HEK293 (cell line): ENCODE results near the gene TPD52L1.
A peak's percentile ranks its signal among the peaks of the same experiment; 100 is the strongest.

Experiments used
- CTCF ChIA-PET: fragments of 350-600 bp; formaldehyde crosslinking; extraction: SDS; loops from one replicate; lab custom pipeline; 2021; ENCODE audit warnings: antibody characterized with exemption; lab: Yijun Ruan, JAX
- POLR2A ChIA-PET: fragments of 300-600 bp; formaldehyde crosslinking; extraction: SDS; loops from one replicate; lab custom pipeline; 2020; ENCODE audit warnings: antibody characterized with exemption, inconsistent platforms; lab: Yijun Ruan, JAX
- H3K27ac ChIP-seq: fragments of 200-500 bp; sonication (Bioruptor generic); 2 replicates; pipeline ENCODE4 v1.5.1; 2014; ENCODE audit warnings: low read depth, low read length, control low read depth, inconsistent platforms; ENCODE audit errors: extremely low read depth
- H3K36me3 ChIP-seq, 2 experiments: fragments of 200-500 bp in 1 of 2; sonication (Bioruptor generic) in 1 of 2; 1 replicate in 1 of 2; 2 replicates in 1 of 2; pipeline ENCODE4 v1.5.1; 2014 to 2017; ENCODE audit warnings: inconsistent platforms in 2 of 2, low read length in 2 of 2; ENCODE audit not compliant: control insufficient read depth in 2 of 2, insufficient read depth in 1 of 2
- H3K4me1 ChIP-seq: fragments of 200-500 bp; sonication (Bioruptor generic); 2 replicates; pipeline ENCODE4 v1.5.1; 2014; ENCODE audit warnings: mild to moderate bottlenecking, low read length, inconsistent platforms; ENCODE audit not compliant: control insufficient read depth, insufficient read depth
- H3K4me3 ChIP-seq: 2 replicates; pipeline ENCODE4 v1.5.1; 2011; ENCODE audit warnings: low read depth, mild to moderate bottlenecking, control low read depth, low read length, moderate library complexity
- H3K9me3 ChIP-seq: fragments of 200-500 bp; sonication (Bioruptor generic); 2 replicates; pipeline ENCODE4 v1.5.1; 2014; ENCODE audit warnings: low read depth, low read length, inconsistent platforms; ENCODE audit not compliant: control insufficient read depth, insufficient read depth
- ELK4 ChIP-seq: IDR thresholded peaks from 2 replicates; pipeline ENCODE4 v1.6.1; 2011; ENCODE audit warnings: mild to moderate bottlenecking, low read depth, low read length, borderline replicate concordance
- GLIS2 ChIP-seq: fragments of 450-650 bp; formaldehyde crosslinking; IDR thresholded peaks from 2 replicates; pipeline ENCODE4 v1.5.1; 2016; ENCODE audit warnings: missing biosample characterization, missing genetic modification characterization
- HOXA7 ChIP-seq: sonication (generic); formaldehyde crosslinking; IDR thresholded peaks from 2 replicates; pipeline ENCODE4 v1.8.1; 2022; ENCODE audit warnings: missing genetic modification reagents, borderline replicate concordance
- KLF9 ChIP-seq: fragments of 450-650 bp; formaldehyde crosslinking; IDR thresholded peaks from 2 replicates; pipeline ENCODE4 v1.5.1; 2016; ENCODE audit warnings: missing biosample characterization, missing genetic modification characterization, low read depth
- MEIS1 ChIP-seq: sonication (generic); formaldehyde crosslinking; IDR thresholded peaks from 2 replicates; pipeline ENCODE4 v1.8.1; 2022; ENCODE audit warnings: missing genetic modification reagents, mild to moderate bottlenecking, borderline replicate concordance
- REPIN1 ChIP-seq: fragments of 450-650 bp; formaldehyde crosslinking; IDR thresholded peaks from 2 replicates; pipeline ENCODE4 v1.5.1; 2017; ENCODE audit warnings: missing biosample characterization, missing genetic modification characterization, low read depth
- SCRT2 ChIP-seq: fragments of 450-650 bp; formaldehyde crosslinking; IDR thresholded peaks from 2 replicates; pipeline ENCODE4 v1.5.1; 2016; ENCODE audit warnings: missing biosample characterization, missing genetic modification characterization
- SP7 ChIP-seq: fragments of 450-650 bp; formaldehyde crosslinking; IDR thresholded peaks from 2 replicates; pipeline ENCODE4 v1.5.1; 2016; ENCODE audit warnings: missing biosample characterization, missing genetic modification characterization
- TCF7L2 ChIP-seq: IDR thresholded peaks from 2 replicates; pipeline ENCODE4 v1.6.1; 2011; ENCODE audit warnings: low read depth, mild to moderate bottlenecking, inconsistent platforms, low read length, moderate library complexity, borderline replicate concordance
- YY1 ChIP-seq: fragments of 450-650 bp; formaldehyde crosslinking; IDR thresholded peaks from 2 replicates; pipeline ENCODE4 v1.5.1; 2018; ENCODE audit warnings: missing biosample characterization, missing genetic modification characterization
- YY2 ChIP-seq: fragments of 450-650 bp; formaldehyde crosslinking; IDR thresholded peaks from 2 replicates; pipeline ENCODE4 v1.5.1; 2016; ENCODE audit warnings: missing biosample characterization, missing genetic modification characterization
- ZBTB10 ChIP-seq: fragments of 450-650 bp; formaldehyde crosslinking; IDR thresholded peaks from 2 replicates; pipeline ENCODE4 v1.5.1; 2016; ENCODE audit warnings: missing biosample characterization, missing genetic modification characterization
- ZNF146 ChIP-seq: fragments of 450-650 bp; formaldehyde crosslinking; IDR thresholded peaks from 2 replicates; pipeline ENCODE4 v1.5.1; 2016; ENCODE audit warnings: missing biosample characterization, missing genetic modification characterization
- ZNF214 ChIP-seq: fragments of 450-650 bp; formaldehyde crosslinking; IDR thresholded peaks from 2 replicates; pipeline ENCODE4 v1.5.1; 2017; ENCODE audit warnings: missing biosample characterization, mild to moderate bottlenecking, missing genetic modification characterization, borderline replicate concordance
- ZNF24 ChIP-seq: fragments of 450-650 bp; formaldehyde crosslinking; IDR thresholded peaks from 2 replicates; pipeline ENCODE4 v1.5.1; 2016; ENCODE audit warnings: missing biosample characterization, missing genetic modification characterization
- ZNF26 ChIP-seq: fragments of 450-650 bp; formaldehyde crosslinking; IDR thresholded peaks from 2 replicates; pipeline ENCODE4 v1.5.1; 2016; ENCODE audit warnings: missing biosample characterization, missing genetic modification characterization
- ZNF324 ChIP-seq: fragments of 450-650 bp; formaldehyde crosslinking; IDR thresholded peaks from 2 replicates; pipeline ENCODE4 v1.5.1; 2016; ENCODE audit warnings: missing biosample characterization, missing genetic modification characterization
- ZNF354C ChIP-seq: fragments of 450-650 bp; formaldehyde crosslinking; IDR thresholded peaks from 2 replicates; pipeline ENCODE4 v1.5.1; 2016; ENCODE audit warnings: missing biosample characterization, missing genetic modification characterization, low read depth, borderline replicate concordance
- ZNF391 ChIP-seq: fragments of 450-650 bp; formaldehyde crosslinking; IDR thresholded peaks from 2 replicates; pipeline ENCODE4 v1.5.1; 2016; ENCODE audit warnings: low read depth, missing biosample characterization, missing genetic modification characterization, borderline replicate concordance
- ZNF423 ChIP-seq: fragments of 450-650 bp; formaldehyde crosslinking; IDR thresholded peaks from 2 replicates; pipeline ENCODE4 v1.5.1; 2016; ENCODE audit warnings: missing biosample characterization, missing genetic modification characterization
- ZNF501 ChIP-seq: fragments of 450-650 bp; formaldehyde crosslinking; IDR thresholded peaks from 2 replicates; pipeline ENCODE4 v1.5.1; 2016; ENCODE audit warnings: missing biosample characterization, missing genetic modification characterization
- ZNF600 ChIP-seq: fragments of 450-650 bp; formaldehyde crosslinking; IDR thresholded peaks from 2 replicates; pipeline ENCODE4 v1.5.1; 2016; ENCODE audit warnings: missing biosample characterization, missing genetic modification characterization
- ZNF654 ChIP-seq: fragments of 450-650 bp; formaldehyde crosslinking; IDR thresholded peaks from 2 replicates; pipeline ENCODE4 v1.5.1; 2016; ENCODE audit warnings: low read depth, missing biosample characterization, missing genetic modification characterization
- ZNF660 ChIP-seq: fragments of 450-650 bp; IDR thresholded peaks from 2 replicates; pipeline ENCODE4 v1.5.1; 2018; ENCODE audit warnings: missing biosample characterization, mild to moderate bottlenecking, missing genetic modification characterization
- ZNF701 ChIP-seq: fragments of 450-650 bp; formaldehyde crosslinking; IDR thresholded peaks from 2 replicates; pipeline ENCODE4 v1.5.1; 2016; ENCODE audit warnings: missing biosample characterization, missing genetic modification characterization
- ZNF747 ChIP-seq: fragments of 450-650 bp; formaldehyde crosslinking; IDR thresholded peaks from 2 replicates; pipeline ENCODE4 v1.5.1; 2016; ENCODE audit warnings: missing biosample characterization, missing genetic modification characterization
- ZNF777 ChIP-seq: fragments of 450-650 bp; formaldehyde crosslinking; IDR thresholded peaks from 2 replicates; pipeline ENCODE4 v1.5.1; 2017; ENCODE audit warnings: missing biosample characterization, missing genetic modification characterization, borderline replicate concordance
- ZSCAN5A ChIP-seq: fragments of 450-650 bp; formaldehyde crosslinking; IDR thresholded peaks from 2 replicates; pipeline ENCODE4 v1.5.1; 2016; ENCODE audit warnings: missing biosample characterization, missing genetic modification characterization

TPD52L1 gene

GRCh38 chr6:125191916-125192609 is 38.5 kb downstream of the TPD52L1 start (continued):
- TF ChIP-seq ZNF26 (tag by site-specific recombination) (no peak), ZNF324 (tag by site-specific recombination) (no peak), MEIS1 (no peak), TCF7L2 (no peak), ZNF747 (tag by site-specific recombination) (no peak), ZNF501 (no peak), ZNF660 (peak; percentile 87), ZNF600 (tag by site-specific recombination) (no peak), SP7 (tag by site-specific recombination) (no peak), ZNF654 (peak; percentile 43), YY2 (no peak), HOXA7 (CRISPR knock-in tag) (no peak), ZNF701 (tag by site-specific recombination) (no peak), ZBTB10 (no peak), YY1 (tag by site-specific recombination) (no peak), ZSCAN5A (tag by site-specific recombination) (no peak), ZNF354C (no peak)
- TF ChIP-seq, all 188 proteins: peak for 9

- ChIA-PET CTCF (interaction anchor here (0.5 to 4.3 kb wide), 28 partner anchors 10 to 575 kb away, joined by 3 to 20 read pairs (median 4); partner anchors contain the start of genes HDDC2 and TPD52L1), POLR2A (interaction anchor here (0.6 to 1.0 kb wide), 3 partner anchors 10 to 109 kb away, joined by 4 read pairs; no protein-coding TSS in a partner anchor)
- H3K36me3 ChIP-seq = no peaks in the 10 kb centered on the region
- no peaks in the 10 kb centered on the region for H3K9me3 ChIP-seq
- H3K4me1 ChIP-seq = peaks cover 4% of the 10 kb centered on the region
- H3K4me3 ChIP-seq = no peak overlapping the region
- TF ChIP-seq REPIN1 = no peak
- no peak overlapping the region for H3K27ac ChIP-seq
These were observed 39.0 kb downstream of the TPD52L1 start for GRCh38 chr6:125192610-125192930.

GRCh38 chr6:125193208-125193607 is 39.6 kb downstream of the TPD52L1 start:
- no peak overlapping the region for H3K27ac ChIP-seq
- no peaks in the 10 kb centered on the region for H3K36me3 ChIP-seq
- POLR2A ChIA-PET = interaction anchor here (1.0 kb wide), 2 partner anchors 24 to 108 kb away, joined by 4 to 5 read pairs; no protein-coding TSS in a partner anchor
- peaks cover 8% of the 10 kb centered on the region for H3K4me1 ChIP-seq
- CTCF ChIA-PET = interaction anchor here (0.5 to 4.3 kb wide), 18 partner anchors 11 to 447 kb away, joined by 3 to 20 read pairs (median 5); partner anchors contain the start of gene TPD52L1
- H3K4me3 ChIP-seq = no peak overlapping the region
- no peaks in the 10 kb centered on the region for H3K9me3 ChIP-seq
- TF ChIP-seq ZNF214 (tag by site-specific recombination) (no peak), ZNF777 (tag by site-specific recombination) (no peak), ZNF24 (tag by site-specific recombination) (no peak), ZNF146 (no peak), MEIS1 (no peak), KLF9 (tag by site-specific recombination) (no peak), SCRT2 (tag by site-specific recombination) (no peak), ZNF391 (tag by site-specific recombination) (no peak), ELK4 (no peak), GLIS2 (tag by site-specific recombination) (no peak), ZNF423 (tag by site-specific recombination) (no peak), ZNF600 (tag by site-specific recombination) (no peak)
